ENCODE data around the gene SEZ6L2. TPM values are rescaled to one million over a fixed set of nuclear protein-coding genes. Genes with fewer than 3 reads are reported as not detected.

SEZ6L2 gene
- total RNA-seq, 1 experiment from 2014 or later, result 44.7 TPM

DNA sequence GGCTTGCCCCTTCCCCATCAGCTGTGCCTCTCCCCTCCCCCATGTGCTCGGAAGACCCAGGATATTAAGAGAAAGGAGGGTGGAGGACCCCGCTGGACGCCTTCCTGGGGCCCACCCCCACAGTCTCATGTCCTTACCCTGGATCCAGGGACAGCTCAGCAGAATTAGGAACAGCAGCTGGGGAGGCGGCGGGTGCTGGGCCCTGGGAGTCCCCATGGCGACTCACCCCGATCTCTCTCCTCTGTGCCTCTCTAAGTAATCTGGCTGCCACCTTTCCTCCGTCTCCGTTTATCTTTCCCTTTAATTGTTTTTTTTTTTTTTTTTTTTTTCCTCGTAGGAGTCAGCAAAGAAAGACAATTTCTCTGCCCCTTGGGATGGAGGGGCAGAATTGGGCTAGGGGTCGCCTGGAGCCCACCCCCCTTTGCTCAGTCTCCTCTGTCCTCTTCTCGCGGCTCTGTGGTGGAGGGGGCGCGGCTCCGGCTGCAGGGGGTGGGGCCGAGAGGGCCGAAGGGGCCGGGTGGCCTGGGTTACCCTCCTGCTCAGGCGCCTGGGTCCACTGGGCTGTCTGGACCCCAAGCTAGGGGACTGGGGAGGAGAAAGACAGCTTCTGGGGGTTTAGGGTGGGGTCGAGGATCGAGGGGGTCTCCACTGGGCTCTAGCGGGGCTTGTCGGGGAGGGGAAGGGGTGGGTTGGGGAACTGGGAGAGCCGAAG lies 390 bp downstream of the SEZ6L2 start:
- no peak overlapping the region for H2AK5ac ChIP-seq (ENCODE audit: insufficient read length, low read length)
- H3K27me3 ChIP-seq (ENCODE audit: insufficient read depth, low read length), result no peaks in the 10 kb centered on the region
- no peak overlapping the region for H2AFZ ChIP-seq (ENCODE audit: low read length)
- no peak overlapping the region for H2BK120ac ChIP-seq (ENCODE audit: low read depth, low read length, poor library complexity, severe bottlenecking)
- H3K4me1 ChIP-seq (ENCODE audit: insufficient read depth, low read length), result peaks cover 2% of the 10 kb centered on the region
- Mint-ChIP-seq H3K36me3 (ENCODE audit: insufficient read depth in 1 of 3, low read depth in 3 of 3) (peaks cover 10 to 24% (median 17%) of the 10 kb centered on the region in 3 experiments; a peak in 6 of 7 replicates), H3K4me1 (peaks cover 24 to 29% of the 10 kb centered on the region in 2 experiments), H3K4me3 (peak overlapping the region; percentile 88 to 95), H3K27ac (peak overlapping the region; percentile 68 to 74 (median 72); a peak in 4 of 7 replicates), H3K27me3 (ENCODE audit: low read depth) (no peaks in the 10 kb centered on the region), H3K9me3 (no peaks in the 10 kb centered on the region; a peak in 1 of 5 replicates)
- no peak overlapping the region for H2BK5ac ChIP-seq (ENCODE audit: insufficient read length, low read length)
- peaks cover 3% of the 10 kb centered on the region for H3K79me1 ChIP-seq (ENCODE audit: insufficient read depth, low read depth, low read length, poor library complexity, severe bottlenecking)
- H2BK15ac ChIP-seq (ENCODE audit: low read depth, low read length), result no peak overlapping the region
- no peak overlapping the region for H3K4ac ChIP-seq (ENCODE audit: low read depth, low read length)
- no peak overlapping the region for H2BK20ac ChIP-seq (ENCODE audit: low read depth, low read length, poor library complexity, severe bottlenecking)
- no peak overlapping the region for H3K56ac ChIP-seq (ENCODE audit: insufficient read length, low read depth, low read length)
- H3T11ph ChIP-seq (ENCODE audit: low read length), result no peak overlapping the region
- WGBS (ENCODE audit: extremely low coverage, insufficient read length, low lambda C conversion rate), result no CpG with 5 or more reads among the region's 25 CpGs
- H2BK12ac ChIP-seq (ENCODE audit: insufficient read length, low read depth, low read length), result no peak overlapping the region
- no peak overlapping the region; the same call in 1 of the 2 replicates for H3K14ac ChIP-seq (ENCODE audit: insufficient read depth, low read length)
- no peak overlapping the region for H3K27ac ChIP-seq (ENCODE audit: insufficient read length, low read depth, low read length)
- no peak overlapping the region for H4K8ac ChIP-seq (replicated peaks; ENCODE audit: insufficient read length, low read depth, low read length)
- H4K91ac ChIP-seq (ENCODE audit: insufficient read length, low read depth, low read length), result no peak overlapping the region
- DNase-seq, result peak; percentile 87
- no peaks in the 10 kb centered on the region for H4K20me1 ChIP-seq (ENCODE audit: control insufficient read depth, insufficient read depth, insufficient read length)
- peak overlapping the region; percentile 71 for H3K18ac ChIP-seq (ENCODE audit: insufficient read length, low read depth, low read length)
- H3K9me3 ChIP-seq (ENCODE audit: control insufficient read depth, low read depth, low read length), result no peaks in the 10 kb centered on the region
- TF ChIP-seq CTCF (conservative IDR thresholded peaks at IDR 0.05), result no peak
- H3K9ac ChIP-seq (ENCODE audit: extremely low read depth, insufficient read length, low read length), result peak overlapping the region; percentile 49
- H3K23me2 ChIP-seq (ENCODE audit: insufficient read length, low read depth, low read length, poor library complexity, severe bottlenecking), result peaks cover 25% of the 10 kb centered on the region
- no peaks in the 10 kb centered on the region; the same call in 1 of the 2 replicates for H3K79me2 ChIP-seq (ENCODE audit: insufficient read depth, low read length)
- H4K5ac ChIP-seq (ENCODE audit: insufficient read length, low read depth, low read length), result no peak overlapping the region
- H3K23ac ChIP-seq (ENCODE audit: insufficient read length, low read depth, low read length), result no peak overlapping the region
- peak overlapping the region; percentile 96 for H3K4me2 ChIP-seq (ENCODE audit: insufficient read depth, insufficient read length, low read length)

All from H9 (cell line).